ENCODE data around the gene CACNA2D3.

CACNA2D3 gene

GRCh38 chr3:54836871-54837270, 714.5 kb downstream of the CACNA2D3 start:
- no peak for DNase-seq

- no peak for DNase-seq
Observed at GRCh38 chr3:54837964-54838363, 715.6 kb downstream of the CACNA2D3 start.

- no peak for DNase-seq
Observed at GRCh38 chr3:54841471-54841870, 719.1 kb downstream of the CACNA2D3 start.

- no peak for DNase-seq
Observed at GRCh38 chr3:54843352-54843751, 721.0 kb downstream of the CACNA2D3 start.

- DNase-seq = no peak
Observed at GRCh38 chr3:54844211-54844610, 721.9 kb downstream of the CACNA2D3 start.

GRCh38 chr3:54845011-54845410, 722.7 kb downstream of the CACNA2D3 start:
- DNase-seq = no peak

- DNase-seq = no peak
Observed at GRCh38 chr3:54845551-54845950, 723.2 kb downstream of the CACNA2D3 start.

GRCh38 chr3:54846119-54846518, 723.8 kb downstream of the CACNA2D3 start:
- DNase-seq = no peak

- DNase-seq = no peak
Observed at GRCh38 chr3:54847361-54847760, 725.0 kb downstream of the CACNA2D3 start.

GRCh38 chr3:54849360-54849759, 727.0 kb downstream of the CACNA2D3 start:
- no peak for DNase-seq

GRCh38 chr3:54850484-54851018, 728.2 kb downstream of the CACNA2D3 start:
- no peak for DNase-seq

GRCh38 chr3:54853573-54854404, 731.4 kb downstream of the CACNA2D3 start:
- peak in 1 of 2 experiments; percentile 18 for DNase-seq

GRCh38 chr3:54856271-54856670, 733.9 kb downstream of the CACNA2D3 start:
- no peak for DNase-seq

GRCh38 chr3:54857343-54857742, 735.0 kb downstream of the CACNA2D3 start:
- no peak for DNase-seq

- no peak for DNase-seq
Observed at GRCh38 chr3:54858093-54858785, 735.9 kb downstream of the CACNA2D3 start.

GRCh38 chr3:54859184-54859583, 736.8 kb downstream of the CACNA2D3 start:
- DNase-seq = no peak

- DNase-seq = no peak
Observed at GRCh38 chr3:54861248-54862067, 739.1 kb downstream of the CACNA2D3 start.

- no peak for DNase-seq
Observed at GRCh38 chr3:54862526-54862925, 740.2 kb downstream of the CACNA2D3 start.

- DNase-seq = no peak
Observed at GRCh38 chr3:54863366-54863765, 741.0 kb downstream of the CACNA2D3 start.

GRCh38 chr3:54863786-54864185, 741.4 kb downstream of the CACNA2D3 start:
- no peak for DNase-seq

GRCh38 chr3:54865316-54865715, 743.0 kb downstream of the CACNA2D3 start:
- DNase-seq = no peak

GRCh38 chr3:54866251-54866650, 743.9 kb downstream of the CACNA2D3 start:
- no peak for DNase-seq

- no peak for DNase-seq
Observed at GRCh38 chr3:54870423-54870822, 748.1 kb downstream of the CACNA2D3 start.
